Neural progenitor cell (in vitro differentiated cells): ENCODE results near the gene METTL8. TPM values are rescaled to one million over a fixed set of nuclear protein-coding genes. Genes with fewer than 3 reads are reported as not detected.

Source experiments
- DNase-seq: peaks from one replicate; pipeline ENCODE4 v3.0.0-alpha.2; 2016; ENCODE audit warnings: low spot score
- H2AFZ ChIP-seq: fragments of 200-600 bp; sonication (generic); replicated peaks from 2 replicates; pipeline ENCODE4 v1.6.1; 2016; ENCODE audit warnings: antibody characterized with exemption
- H3F3A ChIP-seq: fragments of 200-600 bp; sonication (generic); 2 replicates; pipeline ENCODE4 v1.6.1; 2016; ENCODE audit warnings: antibody characterized with exemption, low read depth
- H3K27ac ChIP-seq: fragments of 200-600 bp; sonication (generic); 2 replicates; pipeline ENCODE4 v1.5.1; 2016; ENCODE audit warnings: mild to moderate bottlenecking
- H3K27me3 ChIP-seq: fragments of 200-600 bp; sonication (generic); 2 replicates; pipeline ENCODE4 v1.6.1; 2016; ENCODE audit warnings: mild to moderate bottlenecking, moderate library complexity
- H3K36me3 ChIP-seq: fragments of 200-600 bp; sonication (generic); 2 replicates; pipeline ENCODE4 v1.5.1; 2016
- H3K4me1 ChIP-seq: fragments of 200-600 bp; sonication (generic); 2 replicates; pipeline ENCODE4 v1.6.1; 2016; ENCODE audit warnings: mixed run types
- H3K4me2 ChIP-seq: fragments of 200-600 bp; sonication (generic); 2 replicates; pipeline ENCODE4 v1.6.1; 2016
- H3K4me3 ChIP-seq: fragments of 200-600 bp; sonication (generic); 2 replicates; pipeline ENCODE4 v1.5.1; 2016
- H3K79me2 ChIP-seq: fragments of 200-600 bp; sonication (generic); 2 replicates; pipeline ENCODE4 v1.6.1; 2016; ENCODE audit warnings: low read depth
- H3K9ac ChIP-seq: fragments of 200-600 bp; sonication (generic); 2 replicates; pipeline ENCODE4 v1.6.1; 2016
- H3K9me3 ChIP-seq: fragments of 200-600 bp; sonication (generic); 2 replicates; pipeline ENCODE4 v1.5.1; 2016; ENCODE audit warnings: low read depth
- H4K20me1 ChIP-seq: fragments of 200-600 bp; sonication (generic); 2 replicates; pipeline ENCODE4 v1.6.1; 2016; ENCODE audit warnings: low read depth
- H3K27ac Mint-ChIP-seq: 3 replicates; pipeline ENCODE4 v1.8.0; 2021; ENCODE audit warnings: mixed read lengths
- H3K27me3 Mint-ChIP-seq: 2 replicates; pipeline ENCODE4 v1.8.0; 2022; ENCODE audit warnings: low read depth, mild to moderate bottlenecking, inconsistent platforms, moderate library complexity, mixed read lengths; ENCODE audit not compliant: insufficient read depth
- H3K36me3 Mint-ChIP-seq: 3 replicates; pipeline ENCODE4 v1.8.0; 2021; ENCODE audit warnings: mixed read lengths
- H3K4me1 Mint-ChIP-seq: 3 replicates; pipeline ENCODE4 v1.8.0; 2021; ENCODE audit warnings: mixed read lengths
- H3K4me3 Mint-ChIP-seq: 3 replicates; pipeline ENCODE4 v1.8.0; 2021; ENCODE audit warnings: mild to moderate bottlenecking, moderate library complexity, mixed read lengths
- H3K9me3 Mint-ChIP-seq: 3 replicates; pipeline ENCODE4 v1.8.0; 2020; ENCODE audit warnings: mixed read lengths
- CTCF ChIP-seq: fragments of 200-600 bp; sonication (generic); IDR thresholded peaks from 2 replicates; pipeline ENCODE4 v1.5.1; 2017; ENCODE audit warnings: antibody characterized with exemption, mild to moderate bottlenecking
- EZH2 ChIP-seq: fragments of 200-600 bp; sonication (generic); IDR thresholded peaks from 2 replicates; pipeline ENCODE4 v1.6.1; 2017; ENCODE audit warnings: antibody characterized with exemption, mild to moderate bottlenecking, moderate library complexity
- EZH2phosphoT487 ChIP-seq: fragments of 200-600 bp; sonication (generic); IDR thresholded peaks from 2 replicates; pipeline ENCODE4 v1.6.1; 2017; ENCODE audit warnings: antibody characterized with exemption
- total RNA-seq: library from RNA; depleted of rRNA; stranded (reverse); fragments of >200 nt; gene quantifications from 2 replicates; pipeline ENCODE4 v1.2.3, GENCODE V29; 2015; ENCODE audit warnings: low replicate concordance

METTL8 gene
- total RNA-seq, 1 donor from 2014 or later = 29.2 TPM

DNA sequence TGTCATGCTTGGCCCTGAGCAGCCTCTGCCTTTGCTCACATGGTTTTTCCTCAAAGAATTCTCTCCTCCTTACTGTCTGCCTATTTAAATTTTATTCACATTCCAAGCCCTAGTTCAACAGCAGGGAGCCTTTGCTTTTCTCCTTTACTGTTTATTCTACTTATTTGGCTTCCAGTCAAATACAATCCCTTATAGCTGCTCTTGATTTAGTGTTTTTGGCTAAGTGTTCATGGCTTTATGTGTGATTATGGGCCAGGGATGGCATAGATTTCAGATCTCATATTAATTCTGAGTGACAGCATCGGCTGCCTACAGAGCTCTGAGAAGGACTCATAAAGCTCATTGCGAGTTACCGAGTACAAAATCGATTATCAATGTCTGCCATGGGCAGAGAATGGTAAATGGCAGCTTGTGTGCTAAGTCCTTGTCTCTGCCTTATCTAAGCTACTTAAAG, 106.7 kb downstream of the METTL8 start:
- peak overlapping the region; percentile 15 for H3K4me2 ChIP-seq
- no peak overlapping the region for H3K9ac ChIP-seq
- no peak for TF ChIP-seq EZH2
- TF ChIP-seq EZH2phosphoT487 = no peak
- no peak for TF ChIP-seq CTCF
- peaks cover 3% of the 10 kb centered on the region for H3K27me3 Mint-ChIP-seq
- H3K27ac Mint-ChIP-seq = no peak overlapping the region
- peaks cover 4% of the 10 kb centered on the region for H3F3A ChIP-seq
- H3K36me3 ChIP-seq = no peaks in the 10 kb centered on the region
- peaks cover 2% of the 10 kb centered on the region for H3K36me3 Mint-ChIP-seq
- H3K27me3 ChIP-seq = no peaks in the 10 kb centered on the region
- no peak overlapping the region for H2AFZ ChIP-seq
- no peaks in the 10 kb centered on the region for H3K9me3 Mint-ChIP-seq
- no peaks in the 10 kb centered on the region for H4K20me1 ChIP-seq
- no peak overlapping the region for H3K4me3 Mint-ChIP-seq
- H3K4me1 ChIP-seq = peaks cover 16% of the 10 kb centered on the region
- no peak overlapping the region for H3K27ac ChIP-seq
- no peak overlapping the region for H3K4me3 ChIP-seq
- no peak for DNase-seq
- H3K4me1 Mint-ChIP-seq = peaks cover 6% of the 10 kb centered on the region
- no peaks in the 10 kb centered on the region for H3K79me2 ChIP-seq
- H3K9me3 ChIP-seq = no peaks in the 10 kb centered on the region

DNA sequence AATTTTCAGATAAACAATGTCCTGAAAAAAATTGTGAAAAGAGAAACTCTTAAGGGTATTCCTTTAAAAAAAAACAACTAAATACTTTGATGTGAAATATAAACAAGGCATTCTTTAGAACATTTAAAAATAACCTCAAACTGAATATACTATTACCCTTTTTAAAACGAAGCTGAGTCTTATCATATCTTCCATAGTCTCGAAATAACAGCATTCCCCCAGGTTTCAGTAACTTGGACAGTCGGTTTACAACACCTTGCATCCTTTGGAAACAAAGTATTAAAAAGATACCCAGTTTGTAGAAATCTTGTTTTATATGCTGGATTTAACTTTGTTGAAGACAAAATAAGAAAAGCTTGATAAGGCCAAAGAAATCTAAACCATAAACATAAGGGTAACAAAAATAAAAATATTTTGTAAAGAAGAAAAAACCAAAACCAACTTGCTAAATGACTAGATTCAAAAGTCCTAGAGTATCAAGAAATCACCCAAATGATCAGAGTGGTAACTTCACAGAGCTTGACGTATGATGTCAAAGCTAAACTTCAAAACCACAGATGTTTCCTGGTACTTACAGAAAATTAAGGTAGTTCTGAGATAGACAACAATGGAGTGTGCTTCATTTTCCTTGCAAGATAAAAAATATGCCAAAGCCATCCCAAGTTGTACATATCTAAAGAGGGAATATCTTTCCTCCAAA, 107.8 kb downstream of the METTL8 start:
- H3K9me3 ChIP-seq = no peaks in the 10 kb centered on the region
- H3K4me1 Mint-ChIP-seq = peaks cover 6% of the 10 kb centered on the region
- no peaks in the 10 kb centered on the region for H3K9me3 Mint-ChIP-seq
- no peak for DNase-seq
- H3K27me3 ChIP-seq = no peaks in the 10 kb centered on the region
- H3K36me3 Mint-ChIP-seq = peaks cover 5% of the 10 kb centered on the region
- H3K27me3 Mint-ChIP-seq = no peaks in the 10 kb centered on the region
- no peaks in the 10 kb centered on the region for H3K36me3 ChIP-seq
- peaks cover 16% of the 10 kb centered on the region for H3K4me1 ChIP-seq
- H3K4me3 Mint-ChIP-seq = no peak overlapping the region
- no peak overlapping the region for H2AFZ ChIP-seq
- no peak overlapping the region for H3K9ac ChIP-seq
- H4K20me1 ChIP-seq = no peaks in the 10 kb centered on the region
- no peak overlapping the region for H3K27ac ChIP-seq
- H3K4me3 ChIP-seq = no peak overlapping the region
- no peaks in the 10 kb centered on the region for H3K79me2 ChIP-seq
- H3K27ac Mint-ChIP-seq = no peak overlapping the region
- TF ChIP-seq EZH2 = no peak
- no peak for TF ChIP-seq CTCF
- no peak for TF ChIP-seq EZH2phosphoT487
- peaks cover 4% of the 10 kb centered on the region for H3F3A ChIP-seq
- no peak overlapping the region for H3K4me2 ChIP-seq

GRCh38 chr2:171323971-171324528, 109.7 kb downstream of the METTL8 start:
- H3K79me2 ChIP-seq = no peaks in the 10 kb centered on the region
- peaks cover 13% of the 10 kb centered on the region for H3F3A ChIP-seq
- no peak overlapping the region for H3K27ac ChIP-seq
- no peak overlapping the region for H3K27ac Mint-ChIP-seq
- TF ChIP-seq CTCF (no peak), EZH2phosphoT487 (no peak), EZH2 (no peak)
- H3K9ac ChIP-seq = no peak overlapping the region
- H3K27me3 ChIP-seq = no peaks in the 10 kb centered on the region
- no peak overlapping the region for H2AFZ ChIP-seq
- no peak overlapping the region for H3K4me3 ChIP-seq
- H3K36me3 Mint-ChIP-seq = peaks cover 6% of the 10 kb centered on the region
- no peak overlapping the region for H3K4me3 Mint-ChIP-seq
- H3K27me3 Mint-ChIP-seq = no peaks in the 10 kb centered on the region
- H3K36me3 ChIP-seq = no peaks in the 10 kb centered on the region
- no peaks in the 10 kb centered on the region for H3K9me3 Mint-ChIP-seq
- H3K9me3 ChIP-seq = no peaks in the 10 kb centered on the region
- no peak overlapping the region for H3K4me2 ChIP-seq
- H3K4me1 ChIP-seq = peaks cover 24% of the 10 kb centered on the region
- peaks cover under 1% of the 10 kb centered on the region for H4K20me1 ChIP-seq
- no peak for DNase-seq
- H3K4me1 Mint-ChIP-seq = peaks cover 15% of the 10 kb centered on the region
